A549 (cell line): ENCODE data around the gene CSF3. TPM values are rescaled to one million over a fixed set of nuclear protein-coding genes. Genes with fewer than 3 reads are reported as not detected.

Experiments used
- ATAC-seq, 2 experiments: fragments of 200-7000 bp in 1 of 2; fragments of >200 bp in 1 of 2; cut with Nextera tagmentation in 1 of 2; cut with Tn5 transposase in 1 of 2; 3 replicates each; pipeline versions ENCODE4 v1.8.0 to v1.9.1; 2018 to 2020; ENCODE audit warnings: mild to moderate bottlenecking in 1 of 2, moderate library complexity in 1 of 2
- CTCF ChIA-PET: fragments of 300-600 bp; sonication (Branson Sonifier 250); formaldehyde crosslinking; extraction: SDS; loops from one replicate; lab custom pipeline; 2021; ENCODE audit warnings: antibody characterized with exemption, inconsistent platforms; lab: Yijun Ruan, JAX
- POLR2A ChIA-PET: fragments of 350-600 bp; formaldehyde crosslinking; extraction: SDS; loops from one replicate; lab custom pipeline; 2021; ENCODE audit warnings: antibody characterized with exemption, inconsistent platforms; lab: Yijun Ruan, JAX
- DNase-seq, 2 experiments: peaks; one replicate each; pipeline versions ENCODE4 v3.0.0 to v3.0.0-alpha.2; 2011 to 2016; ENCODE audit warnings: low read depth in 1 of 2, low spot score in 1 of 2
- FAIRE-seq: peaks from 2 replicates; lab custom pipeline; 2011; peaks lifted over from hg19 to GRCh38; lab: Jason Lieb, UNC
- H3K27ac ChIP-seq, 2 experiments: fragments of >200 bp; sonication (Bioruptor Twin); formaldehyde crosslinking; 3 replicates each; pipeline ENCODE4 v1.5.1; 2016 to 2017
- H3K4me1 ChIP-seq: fragments of >200 bp; sonication (Bioruptor Twin); formaldehyde crosslinking; 3 replicates; pipeline ENCODE4 v1.6.1; 2016
- H3K4me2 ChIP-seq: fragments of >200 bp; sonication (Bioruptor Twin); formaldehyde crosslinking; 3 replicates; pipeline ENCODE4 v1.6.1; 2016
- H3K4me3 ChIP-seq: fragments of >200 bp; sonication (Bioruptor Twin); formaldehyde crosslinking; 3 replicates; pipeline ENCODE4 v1.5.1; 2016
- H3K9me3 ChIP-seq: fragments of >200 bp; sonication (Bioruptor Twin); formaldehyde crosslinking; 3 replicates; pipeline ENCODE4 v1.6.1; 2016
- CBX2 ChIP-seq: fragments of 200-600 bp; sonication (generic); IDR thresholded peaks from 2 replicates; pipeline ENCODE4 v1.6.1; 2016; ENCODE audit warnings: low read depth, mild to moderate bottlenecking, borderline replicate concordance
- CBX8 ChIP-seq: fragments of 200-600 bp; sonication (generic); IDR thresholded peaks from 2 replicates; pipeline ENCODE4 v1.6.1; 2016
- CHD4 ChIP-seq: fragments of 200-600 bp; sonication (generic); IDR thresholded peaks from 2 replicates; pipeline ENCODE4 v1.6.1; 2016; ENCODE audit warnings: antibody characterized with exemption, mild to moderate bottlenecking, borderline replicate concordance
- CTCF ChIP-seq: fragments of >200 bp; sonication (Bioruptor Twin); formaldehyde crosslinking; IDR thresholded peaks from 3 replicates; pipeline ENCODE4 v1.5.1; 2016
- E2F6 ChIP-seq: IDR thresholded peaks from 2 replicates; pipeline ENCODE4 v1.6.1; 2012; ENCODE audit warnings: low read depth, borderline replicate concordance
- EP300 ChIP-seq, 2 experiments: fragments of >200 bp; sonication (Bioruptor Twin); formaldehyde crosslinking; IDR thresholded peaks; 2 replicates in 1 of 2; 3 replicates in 1 of 2; pipeline ENCODE4 v1.6.1; 2016 to 2017
- ESRRA ChIP-seq: fragments of 150-350 bp; IDR thresholded peaks from 2 replicates; pipeline ENCODE4 v1.6.1; 2014; ENCODE audit warnings: mild to moderate bottlenecking, low read length, borderline replicate concordance
- FOSB ChIP-seq: fragments of 250-450 bp; sonication (Bioruptor Pico); IDR thresholded peaks from 2 replicates; pipeline ENCODE4 v1.5.0; 2020; ENCODE audit warnings: mild to moderate bottlenecking, moderate library complexity
- FOSL2 ChIP-seq, 2 experiments: fragments of 450-650 bp in 1 of 2; fragments of >200 bp in 1 of 2; sonication (Bioruptor Twin) in 1 of 2; formaldehyde crosslinking; IDR thresholded peaks; 2 replicates each; pipeline versions ENCODE4 v1.5.0 to v1.6.1; 2016 to 2020; ENCODE audit warnings: mild to moderate bottlenecking in 1 of 2, moderate library complexity in 1 of 2
- GATA3 ChIP-seq: IDR thresholded peaks from 2 replicates; pipeline ENCODE4 v1.6.1; 2012; ENCODE audit warnings: borderline replicate concordance
- HES2 ChIP-seq: fragments of >200 bp; sonication (Bioruptor Twin); formaldehyde crosslinking; IDR thresholded peaks from 2 replicates; pipeline ENCODE4 v1.6.1; 2016
- HOXB13 ChIP-seq: fragments of 250-450 bp; sonication (Bioruptor Pico); IDR thresholded peaks from 2 replicates; pipeline ENCODE4 v1.5.0; 2020; ENCODE audit warnings: low read depth, mild to moderate bottlenecking, moderate library complexity
- HOXB5 ChIP-seq: fragments of 250-450 bp; sonication (Bioruptor Pico); IDR thresholded peaks from 2 replicates; pipeline ENCODE4 v1.5.0; 2020; ENCODE audit warnings: mild to moderate bottlenecking, moderate library complexity
- JUNB ChIP-seq: fragments of >200 bp; sonication (Bioruptor Twin); formaldehyde crosslinking; IDR thresholded peaks from 2 replicates; pipeline ENCODE4 v1.6.1; 2016
- KDM1A ChIP-seq: fragments of 200-600 bp; sonication (generic); IDR thresholded peaks from 2 replicates; pipeline ENCODE4 v1.6.1; 2016; ENCODE audit warnings: low read depth, mild to moderate bottlenecking
- MAFK ChIP-seq: fragments of 450-650 bp; IDR thresholded peaks from 2 replicates; pipeline ENCODE4 v1.6.1; 2014; ENCODE audit not compliant: partially characterized antibody
- NFE2L2 ChIP-seq: fragments of 150-350 bp; conservative IDR thresholded peaks from 2 replicates; pipeline ENCODE4 v1.6.1; 2014; ENCODE audit warnings: low read length
- NPAS2 ChIP-seq: fragments of 250-450 bp; sonication (Bioruptor Pico); IDR thresholded peaks from 2 replicates; pipeline ENCODE4 v1.8.0; 2022; ENCODE audit warnings: mild to moderate bottlenecking, moderate library complexity, borderline replicate concordance
- PBX3 ChIP-seq: IDR thresholded peaks from 2 replicates; pipeline ENCODE4 v1.6.1; 2012
- POLR2AphosphoS2 ChIP-seq: conservative IDR thresholded peaks from 2 replicates; pipeline ENCODE4 v1.6.1; 2012; ENCODE audit warnings: low read length, improper control_type of control experiment, inconsistent platforms
- RARB ChIP-seq: fragments of 250-450 bp; sonication (Bioruptor Pico); IDR thresholded peaks from 2 replicates; pipeline ENCODE4 v1.8.0; 2021; ENCODE audit warnings: mild to moderate bottlenecking, moderate library complexity
- RCOR1 ChIP-seq: fragments of 150-350 bp; IDR thresholded peaks from 2 replicates; pipeline ENCODE4 v1.6.1; 2014; ENCODE audit warnings: antibody characterized with exemption, low read length, low read depth
- RNF2 ChIP-seq: fragments of 200-600 bp; sonication (generic); IDR thresholded peaks from 2 replicates; pipeline ENCODE4 v1.6.1; 2016; ENCODE audit warnings: low read depth, mild to moderate bottlenecking, antibody characterized with exemption, moderate library complexity, borderline replicate concordance
- SREBF2 ChIP-seq: fragments of 450-650 bp; IDR thresholded peaks from 2 replicates; pipeline ENCODE4 v1.6.1; 2014; ENCODE audit warnings: mild to moderate bottlenecking, moderate library complexity
- ZC3H11A ChIP-seq: fragments of 450-650 bp; IDR thresholded peaks from 2 replicates; pipeline ENCODE4 v1.6.1; 2014; ENCODE audit warnings: antibody characterized with exemption, mild to moderate bottlenecking
- ZNF302 ChIP-seq: fragments of 250-450 bp; sonication (Bioruptor Pico); IDR thresholded peaks from 2 replicates; pipeline ENCODE4 v1.9.0; 2021; ENCODE audit warnings: inconsistent platforms, mild to moderate bottlenecking, moderate library complexity
- ZSCAN20 ChIP-seq: fragments of 250-450 bp; sonication (Bioruptor Pico); IDR thresholded peaks from 2 replicates; pipeline ENCODE4 v1.8.0; 2022; ENCODE audit warnings: mild to moderate bottlenecking, moderate library complexity
- WGBS: methylation state at CpG from one replicate; pipeline ENCODE4 v1.1.6; 2017; ENCODE audit errors: missing lambda C conversion rate; 5-methylcytosine and 5-hydroxymethylcytosine counted together
- polyA plus RNA-seq, 4 experiments: library from polyadenylated mRNA; depleted of rRNA in 3 of 4; stranded (reverse); fragments of >200 nt; fragmentation: RNase III in 1 of 4; extraction: RNeasy Plus Mini Kit Qiagen cat#74134 plus additional on column Dnase treatment in 1 of 4; gene quantifications; 2 replicates in 3 of 4; 3 replicates in 1 of 4; pipeline ENCODE4 v1.2.3, GENCODE V29; 2011 to 2017

The CSF3 gene
- polyA plus RNA-seq, 2 of the 4 experiments (the other 2 are of a cell fraction) = not detected

GRCh38 chr17:40022497-40022896, 7.3 kb downstream of the CSF3 start:
- H3K9me3 ChIP-seq = no peaks in the 10 kb centered on the region
- ChIA-PET CTCF (interaction anchor here (0.8 to 23.2 kb wide), 16 partner anchors 15 to 292 kb away, joined by 3 to 625 read pairs (median 6); partner anchors contain the start of genes CASC3, CSF3, MED24 and MIEN1), POLR2A (interaction anchor here (0.5 to 1.6 kb wide), 3 partner anchors 42 to 129 kb away, joined by 4 to 9 read pairs (median 6); partner anchors contain the start of gene PSMD3)
- FAIRE-seq (no peak), ATAC-seq (no peak), DNase-seq (no peak)
- WGBS = 91% methylated on average over 8 of the region's 9 CpGs
- H3K4me3 ChIP-seq = no peak overlapping the region
- peak overlapping the region; percentile 65; the same call in 2 of the 3 replicates for H3K4me2 ChIP-seq
- no peak for TF ChIP-seq FOSL2 (IDR thresholded peaks at IDR 0.05)
- no peak for TF ChIP-seq FOSL2 (CRISPR knock-in tag; IDR thresholded peaks at IDR 0.05)
- TF ChIP-seq JUNB = no peak
- no peak for TF ChIP-seq ZSCAN20 (CRISPR knock-in tag)
- TF ChIP-seq NFE2L2 = no peak
- TF ChIP-seq ESRRA = no peak
- TF ChIP-seq CTCF = no peak
- TF ChIP-seq SREBF2 = no peak
- no peak for TF ChIP-seq POLR2AphosphoS2
- TF ChIP-seq FOSB (CRISPR knock-in tag) = no peak
- no peak for TF ChIP-seq CBX8
- TF ChIP-seq, all 56 proteins: peak for 0
- Histone ChIP-seq H3K4me1 (peaks cover 43% of the 10 kb centered on the region), H3K27ac (peak overlapping the region; percentile 83 to 84; a peak in 4 of 6 replicates)

GRCh38 chr17:40022961-40023541, 7.8 kb downstream of the CSF3 start:
- Histone ChIP-seq H3K4me3 (no peak overlapping the region), H3K9me3 (no peaks in the 10 kb centered on the region), H3K4me2 (peak overlapping the region; percentile 38), H3K4me1 (peaks cover 43% of the 10 kb centered on the region), H3K27ac (peak overlapping the region; percentile 83 to 84; a peak in 4 of 6 replicates)
- ATAC-seq (no peak), DNase-seq (no peak), FAIRE-seq (no peak)
- CTCF ChIA-PET = interaction anchor here (0.8 to 23.2 kb wide), 15 partner anchors 16 to 267 kb away, joined by 3 to 625 read pairs (median 7); partner anchors contain the start of genes CASC3, CSF3 and MED24
- 90% methylated on average over 18 of the region's 19 CpGs for WGBS
- TF ChIP-seq HOXB13 (CRISPR knock-in tag) (no peak), PBX3 (no peak), EP300 (IDR thresholded peaks at IDR 0.05) (no peak), KDM1A (no peak), HOXB5 (CRISPR knock-in tag) (no peak), CHD4 (no peak), HES2 (no peak), FOSL2 (IDR thresholded peaks at IDR 0.05) (no peak), FOSL2 (CRISPR knock-in tag; IDR thresholded peaks at IDR 0.05) (no peak), GATA3 (no peak), ZSCAN20 (CRISPR knock-in tag) (no peak), ZNF302 (CRISPR knock-in tag) (no peak), RNF2 (no peak), ZC3H11A (no peak), NPAS2 (no peak), RCOR1 (no peak), RARB (no peak), CBX2 (no peak), E2F6 (no peak), MAFK (no peak)
- POLR2A ChIA-PET = interaction anchor here (1.6 kb wide), 1 partner anchor 43 kb away, joined by 6 read pairs; the partner anchor contains the start of gene PSMD3
